NCI-H1048 (cell line): ENCODE measurements around the gene NSG2.

Experiments used
- DNase-seq: peaks from one replicate; lab custom pipeline; 2025; lab: John Stamatoyannopoulos, UW

Gene NSG2

DNA sequence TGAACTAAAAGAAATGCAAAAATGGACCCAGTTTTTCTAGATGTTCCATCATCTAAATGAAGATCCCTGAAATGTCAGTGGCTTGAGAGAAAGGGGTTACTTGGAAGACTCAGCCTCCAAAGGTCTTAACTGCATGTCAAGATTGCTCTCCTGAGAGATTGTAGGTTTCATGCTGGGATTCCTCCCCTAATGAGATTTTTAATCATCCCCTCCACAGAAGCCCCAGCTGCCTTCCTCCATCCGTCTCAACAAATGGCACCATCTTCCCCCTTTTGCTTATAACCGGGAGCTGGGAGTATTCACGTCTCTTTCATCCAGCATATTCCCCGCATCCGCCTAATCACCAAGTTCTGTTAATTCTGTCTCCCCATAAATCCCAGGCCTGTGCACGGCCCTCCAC is 104.5 kb downstream of the NSG2 start:
- DNase-seq: no peak

DNA sequence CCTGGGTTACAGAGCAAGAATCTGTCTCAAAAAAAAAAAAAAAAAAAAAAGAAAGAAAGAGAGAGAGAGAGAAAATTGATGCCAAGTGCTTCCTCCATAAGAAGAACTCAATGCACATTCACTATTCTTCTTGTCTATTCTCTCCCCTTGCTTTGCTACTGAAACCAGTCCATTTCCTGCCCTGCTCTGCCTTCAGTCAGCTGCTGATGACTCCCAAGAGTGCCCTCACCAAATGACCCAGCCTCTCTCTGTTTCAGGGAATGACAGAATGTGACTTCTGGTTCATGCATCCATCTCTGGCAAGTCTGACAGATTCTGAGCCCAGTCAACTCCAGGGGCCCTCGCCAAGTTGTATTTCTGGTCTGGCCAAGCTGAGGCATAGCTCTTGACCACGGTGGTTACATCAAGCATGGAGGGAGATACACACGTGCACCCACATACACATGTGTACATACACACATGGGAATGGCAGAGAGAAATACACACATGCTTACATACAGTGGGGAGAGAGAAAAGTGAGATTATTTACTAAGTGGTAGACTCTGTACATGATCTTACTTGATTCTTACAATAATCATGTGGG is 106.2 kb downstream of the NSG2 start:
- DNase-seq: no peak

DNA sequence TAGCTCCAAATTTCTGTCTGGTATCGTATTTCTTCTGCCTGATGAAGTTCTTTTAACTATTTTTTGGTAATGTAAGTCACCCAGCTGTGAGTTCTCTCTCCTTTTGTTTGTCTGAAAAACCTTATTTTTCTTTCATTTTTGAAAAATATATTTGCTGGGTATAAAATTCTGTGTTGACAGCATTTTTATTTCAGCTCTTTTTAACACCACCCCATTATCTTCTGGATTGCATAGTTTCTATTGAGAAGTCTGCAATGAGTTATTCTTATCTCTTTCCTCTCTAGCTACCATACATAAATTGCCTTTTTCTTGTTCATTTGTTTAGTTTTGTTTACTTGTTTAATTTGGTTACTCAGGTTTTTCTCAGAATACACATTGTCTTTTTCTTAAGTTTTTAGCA is 109.1 kb downstream of the NSG2 start:
- DNase-seq: no peak

DNA sequence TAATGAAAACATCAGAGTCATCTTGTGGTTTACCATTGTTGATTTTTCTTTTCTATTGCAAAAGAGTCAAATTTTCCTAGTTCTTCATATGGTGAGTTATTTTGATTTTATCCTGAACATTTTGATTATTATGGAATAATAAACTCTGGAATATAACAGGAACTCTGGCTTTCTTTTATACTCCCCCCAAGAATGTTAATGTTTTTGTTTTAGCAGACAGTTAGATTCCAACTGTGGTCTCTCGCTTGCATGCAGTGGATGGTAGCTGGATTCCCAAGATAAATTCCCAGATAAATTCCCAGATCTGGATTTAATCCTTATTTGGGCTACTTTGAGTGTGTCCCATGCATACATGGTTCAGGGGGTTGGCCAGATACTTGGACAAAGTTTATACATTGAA is 109.8 kb downstream of the NSG2 start:
- no peak for DNase-seq

DNA sequence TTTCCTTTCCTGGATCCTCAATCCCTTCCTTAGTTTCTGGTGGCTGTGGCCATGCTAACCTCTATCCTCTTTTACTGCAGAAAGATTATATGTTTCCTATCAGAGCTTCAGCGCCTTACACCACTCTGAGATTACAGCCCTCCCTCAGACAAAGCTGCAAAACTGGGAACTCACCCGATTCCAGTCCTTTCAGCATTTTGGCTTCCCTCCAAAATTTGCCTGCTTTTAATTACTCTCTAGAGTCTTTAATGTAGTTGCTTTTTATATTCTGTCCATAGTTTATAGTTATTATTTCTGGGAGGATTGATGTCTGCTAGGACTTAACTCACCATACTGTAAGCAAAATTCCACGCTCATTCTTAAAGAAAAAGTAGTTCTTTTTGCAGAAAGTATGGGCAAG is 110.2 kb downstream of the NSG2 start:
- DNase-seq: no peak

DNA sequence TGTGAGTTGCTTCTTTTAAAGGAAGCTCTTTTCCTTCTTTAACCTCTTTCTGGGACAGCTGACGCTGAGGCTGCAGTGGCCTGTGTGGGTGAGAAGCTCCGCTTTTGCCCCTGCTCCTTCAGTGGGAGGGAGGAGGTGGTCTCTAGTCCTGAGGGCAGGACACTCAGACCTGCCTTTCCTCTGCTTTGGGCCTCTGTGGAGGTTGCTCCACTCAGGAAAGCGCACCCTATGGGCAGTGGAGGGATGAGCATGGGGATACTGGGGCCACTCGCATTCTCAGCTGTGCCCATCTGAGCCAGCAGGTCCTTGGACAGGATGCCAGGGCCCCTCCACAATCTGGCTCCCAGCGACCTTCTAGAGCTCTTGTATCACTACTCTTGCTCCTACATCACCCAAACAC is 111.5 kb downstream of the NSG2 start:
- no peak for DNase-seq
